LoVo (cell line): Measurements from ENCODE around the gene PSMC5.
A peak's percentile ranks its signal among the peaks of the same experiment; 100 is the strongest.
"Not testable (repeated sequence)": the region's sequence is repeated elsewhere in the genome, so short reads cannot be mapped to it uniquely, and the experiment has no call there.

ENCODE experiments used
- DNase-seq: peaks from one replicate; pipeline ENCODE4 v3.0.0-alpha.2; 2016; ENCODE audit warnings: low spot score

The PSMC5 gene

GRCh38 chr17:63838631-63839171 is 11.5 kb downstream of the PSMC5 start:
- DNase-seq: no peak

GRCh38 chr17:63840591-63841349 is 13.5 kb downstream of the PSMC5 start:
- no peak for DNase-seq

- no peak for DNase-seq
Measured at GRCh38 chr17:63841350-63842172, 14.3 kb downstream of the PSMC5 start.

GRCh38 chr17:63842173-63842539 is 14.9 kb downstream of the PSMC5 start:
- DNase-seq: no peak

- DNase-seq: peak; percentile 97
Measured at GRCh38 chr17:63842540-63843386, 15.5 kb downstream of the PSMC5 start, which contains the start of gene SMARCD2. Gene SMARCD2 (minus strand): TSS chr17:63842685. CDS start chr17:63842674, 11 bp downstream.

- peak; percentile 37 for DNase-seq
Measured at GRCh38 chr17:63843387-63843888, 16.2 kb downstream of the PSMC5 start.

- DNase-seq: no peak
Measured at GRCh38 chr17:63843910-63844677, 16.9 kb downstream of the PSMC5 start.

- DNase-seq: no peak
Measured at GRCh38 chr17:63845509-63845908, 18.3 kb downstream of the PSMC5 start.

- no peak for DNase-seq
Measured at GRCh38 chr17:63847525-63848249, 20.5 kb downstream of the PSMC5 start.

GRCh38 chr17:63848834-63849689 is 21.8 kb downstream of the PSMC5 start:
- no peak for DNase-seq

GRCh38 chr17:63850401-63850800 is 23.2 kb downstream of the PSMC5 start:
- DNase-seq: no peak

GRCh38 chr17:63853260-63853659 is 26.0 kb downstream of the PSMC5 start:
- no peak for DNase-seq

- no peak for DNase-seq
Measured at GRCh38 chr17:63854709-63855108, 27.5 kb downstream of the PSMC5 start.

- no peak for DNase-seq
Measured at GRCh38 chr17:63855185-63855584, 28.0 kb downstream of the PSMC5 start.

- DNase-seq: not testable (repeated sequence)
Measured at GRCh38 chr17:63856425-63856824, 29.2 kb downstream of the PSMC5 start.

- DNase-seq: no peak
Measured at GRCh38 chr17:63859257-63859656, 32.0 kb downstream of the PSMC5 start.

GRCh38 chr17:63866625-63867024 is 39.4 kb downstream of the PSMC5 start:
- DNase-seq: not testable (repeated sequence)

- DNase-seq: not testable (repeated sequence)
Measured at GRCh38 chr17:63869491-63870291, 42.5 kb downstream of the PSMC5 start.
